Measurements from ENCODE around the gene TMEM248.

The TMEM248 gene

GRCh38 chr7:66930341-66930740 lies 9.3 kb downstream of the TMEM248 start (continued):
- TF ChIP-seq CSRNP3 (CRISPR knock-in tag; IDR thresholded peaks at IDR 0.05) = no peak
- TF ChIP-seq ESRRG (CRISPR knock-in tag; IDR thresholded peaks at IDR 0.05) = no peak
- no peak for TF ChIP-seq BACH2 (CRISPR knock-in tag; IDR thresholded peaks at IDR 0.05; ENCODE audit: borderline replicate concordance)
- no peak for TF ChIP-seq GLIS3 (CRISPR knock-in tag; IDR thresholded peaks at IDR 0.05)

GRCh38 chr7:66933469-66933868 lies 12.4 kb downstream of the TMEM248 start:
- ATAC-seq = no peak
- no peak for TF ChIP-seq RARB (CRISPR knock-in tag; IDR thresholded peaks at IDR 0.05)
- no peak for TF ChIP-seq POU6F1 (CRISPR knock-in tag; IDR thresholded peaks at IDR 0.05; ENCODE audit: borderline replicate concordance, low read depth)
- TF ChIP-seq ZC3H10 (CRISPR knock-in tag; IDR thresholded peaks at IDR 0.05) = no peak
- no peak for TF ChIP-seq CSDC2 (CRISPR knock-in tag; IDR thresholded peaks at IDR 0.05)
- no peak for TF ChIP-seq PATZ1 (CRISPR knock-in tag; IDR thresholded peaks at IDR 0.05; ENCODE audit: borderline replicate concordance)
- TF ChIP-seq OSR1 (CRISPR knock-in tag; IDR thresholded peaks at IDR 0.05) = no peak
- TF ChIP-seq ISL1 (CRISPR knock-in tag; IDR thresholded peaks at IDR 0.05) = no peak
- TF ChIP-seq TOX (CRISPR knock-in tag; IDR thresholded peaks at IDR 0.05; ENCODE audit: borderline replicate concordance) = no peak
- TF ChIP-seq ZNF70 (CRISPR knock-in tag; IDR thresholded peaks at IDR 0.05) = no peak
- no peak for TF ChIP-seq ARNTL (CRISPR knock-in tag; IDR thresholded peaks at IDR 0.05; ENCODE audit: borderline replicate concordance, low read depth)
- no peak for TF ChIP-seq TCF4 (CRISPR knock-in tag; IDR thresholded peaks at IDR 0.05; ENCODE audit: borderline replicate concordance)
- no peak for TF ChIP-seq CREB5 (CRISPR knock-in tag; IDR thresholded peaks at IDR 0.05; ENCODE audit: low read depth)
- no peak for TF ChIP-seq ZFP3 (CRISPR knock-in tag; IDR thresholded peaks at IDR 0.05)
- no peak for TF ChIP-seq ZNF8 (CRISPR knock-in tag; IDR thresholded peaks at IDR 0.05)
- no peak for TF ChIP-seq SNAI2 (CRISPR knock-in tag; IDR thresholded peaks at IDR 0.05)
- no peak for TF ChIP-seq CSRNP3 (CRISPR knock-in tag; IDR thresholded peaks at IDR 0.05)
- no peak for TF ChIP-seq PPARA (CRISPR knock-in tag; IDR thresholded peaks at IDR 0.05; ENCODE audit: borderline replicate concordance)

GRCh38 chr7:66937940-66938339 lies 16.9 kb downstream of the TMEM248 start:
- TF ChIP-seq GLIS3 (CRISPR knock-in tag; IDR thresholded peaks at IDR 0.05) (no peak), RARB (CRISPR knock-in tag; IDR thresholded peaks at IDR 0.05) (no peak), ZNF70 (CRISPR knock-in tag; IDR thresholded peaks at IDR 0.05) (no peak), POU6F1 (CRISPR knock-in tag; IDR thresholded peaks at IDR 0.05; ENCODE audit: borderline replicate concordance, low read depth) (no peak), TOX (CRISPR knock-in tag; IDR thresholded peaks at IDR 0.05; ENCODE audit: borderline replicate concordance) (no peak), SNAI2 (CRISPR knock-in tag; IDR thresholded peaks at IDR 0.05) (no peak), CREB5 (CRISPR knock-in tag; IDR thresholded peaks at IDR 0.05; ENCODE audit: low read depth) (no peak), ZC3H10 (CRISPR knock-in tag; IDR thresholded peaks at IDR 0.05) (no peak), TCF4 (CRISPR knock-in tag; IDR thresholded peaks at IDR 0.05; ENCODE audit: borderline replicate concordance) (no peak), CSDC2 (CRISPR knock-in tag; IDR thresholded peaks at IDR 0.05) (no peak)
- no peak for ATAC-seq
